GM12874 (cell line): ENCODE measurements around the gene ARSI.

Source experiments
- TF ChIP-seq, protein P1 (sequence below): IDR thresholded peaks from 2 replicates; pipeline ENCODE4 v1.5.1; 2011; ENCODE audit warnings: low read depth, mild to moderate bottlenecking, control low read depth, low read length, moderate library complexity; ENCODE audit not compliant: insufficient read depth

The ARSI gene

GRCh38 chr5:150291388-150292385, 11.0 kb downstream of the ARSI start:
- TF ChIP-seq, protein P1, sequence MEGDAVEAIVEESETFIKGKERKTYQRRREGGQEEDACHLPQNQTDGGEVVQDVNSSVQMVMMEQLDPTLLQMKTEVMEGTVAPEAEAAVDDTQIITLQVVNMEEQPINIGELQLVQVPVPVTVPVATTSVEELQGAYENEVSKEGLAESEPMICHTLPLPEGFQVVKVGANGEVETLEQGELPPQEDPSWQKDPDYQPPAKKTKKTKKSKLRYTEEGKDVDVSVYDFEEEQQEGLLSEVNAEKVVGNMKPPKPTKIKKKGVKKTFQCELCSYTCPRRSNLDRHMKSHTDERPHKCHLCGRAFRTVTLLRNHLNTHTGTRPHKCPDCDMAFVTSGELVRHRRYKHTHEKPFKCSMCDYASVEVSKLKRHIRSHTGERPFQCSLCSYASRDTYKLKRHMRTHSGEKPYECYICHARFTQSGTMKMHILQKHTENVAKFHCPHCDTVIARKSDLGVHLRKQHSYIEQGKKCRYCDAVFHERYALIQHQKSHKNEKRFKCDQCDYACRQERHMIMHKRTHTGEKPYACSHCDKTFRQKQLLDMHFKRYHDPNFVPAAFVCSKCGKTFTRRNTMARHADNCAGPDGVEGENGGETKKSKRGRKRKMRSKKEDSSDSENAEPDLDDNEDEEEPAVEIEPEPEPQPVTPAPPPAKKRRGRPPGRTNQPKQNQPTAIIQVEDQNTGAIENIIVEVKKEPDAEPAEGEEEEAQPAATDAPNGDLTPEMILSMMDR, result no peak

DNA sequence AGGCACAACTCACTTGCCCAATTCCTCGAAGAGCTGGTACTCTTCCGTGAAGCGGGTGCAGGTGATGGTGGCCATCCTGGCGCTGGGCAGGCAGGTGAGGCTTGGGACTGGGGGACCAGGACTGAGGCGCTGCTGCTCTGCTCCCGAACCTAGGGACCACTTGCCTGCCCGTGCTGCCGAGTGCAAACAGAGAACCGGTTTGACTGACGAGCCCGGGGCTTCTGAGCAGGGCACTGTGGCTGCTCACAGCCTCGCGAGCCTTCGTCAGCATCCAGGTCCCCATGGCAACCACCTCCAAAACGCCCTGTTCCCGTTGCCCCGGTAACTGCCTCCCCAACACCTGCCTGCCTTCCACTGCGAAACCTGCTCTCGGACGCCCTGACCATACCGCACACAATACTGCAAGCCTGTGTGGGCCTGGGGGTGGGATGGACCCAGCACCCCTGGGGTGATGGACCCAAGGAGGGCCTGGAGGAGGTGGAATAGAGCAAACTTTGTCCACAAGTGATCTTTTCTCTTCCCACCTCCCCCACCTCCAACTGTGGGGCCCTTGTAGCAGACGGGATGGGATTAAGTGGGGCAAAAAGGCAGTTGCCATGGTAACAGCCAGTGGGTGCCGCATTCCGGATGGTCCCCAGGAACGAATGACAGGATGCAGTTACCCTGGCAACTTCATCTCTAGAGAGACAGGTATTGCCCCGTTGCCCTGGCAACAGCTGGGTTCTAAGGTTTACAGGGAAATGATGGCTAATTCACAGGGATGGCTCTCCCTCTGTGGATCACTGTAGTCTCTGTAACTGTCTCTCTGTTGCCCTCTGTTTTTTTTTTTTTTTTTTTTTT, 12.9 kb downstream of the ARSI start, which contains the start of gene CAMK2A:
Gene CAMK2A (minus strand): TSS at position 223 of the 840 bp plus-strand sequence. CDS start 148 bp downstream, at position 75.
- TF ChIP-seq, protein P1, result no peak

GRCh38 chr5:150288791-150289190, 13.9 kb downstream of the ARSI start:
- TF ChIP-seq, protein P1, result no peak

DNA sequence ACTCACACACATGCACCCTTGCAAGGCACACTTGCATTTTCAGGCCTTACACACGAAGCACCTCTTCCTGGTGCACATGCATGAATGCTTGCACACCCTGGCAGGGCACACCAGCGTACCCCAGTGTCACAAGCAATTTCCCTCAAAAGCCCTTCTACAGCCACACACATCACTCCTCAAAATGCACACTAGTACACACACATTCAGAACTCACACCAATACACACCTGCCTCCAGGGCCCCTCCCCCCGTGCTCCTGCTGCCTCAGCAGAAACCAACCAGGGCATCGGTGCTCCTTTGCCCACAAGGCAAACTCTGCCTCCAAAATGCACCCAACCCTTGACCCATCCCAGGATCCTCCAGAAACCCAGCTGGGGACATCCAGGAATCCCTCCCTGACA, 14.3 kb downstream of the ARSI start:
- TF ChIP-seq, protein P1, result no peak

GRCh38 chr5:150286820-150287219, 15.9 kb downstream of the ARSI start:
- TF ChIP-seq, protein P1, result peak; percentile 46

GRCh38 chr5:150285114-150285513, 17.6 kb downstream of the ARSI start:
- TF ChIP-seq, protein P1, result no peak

DNA sequence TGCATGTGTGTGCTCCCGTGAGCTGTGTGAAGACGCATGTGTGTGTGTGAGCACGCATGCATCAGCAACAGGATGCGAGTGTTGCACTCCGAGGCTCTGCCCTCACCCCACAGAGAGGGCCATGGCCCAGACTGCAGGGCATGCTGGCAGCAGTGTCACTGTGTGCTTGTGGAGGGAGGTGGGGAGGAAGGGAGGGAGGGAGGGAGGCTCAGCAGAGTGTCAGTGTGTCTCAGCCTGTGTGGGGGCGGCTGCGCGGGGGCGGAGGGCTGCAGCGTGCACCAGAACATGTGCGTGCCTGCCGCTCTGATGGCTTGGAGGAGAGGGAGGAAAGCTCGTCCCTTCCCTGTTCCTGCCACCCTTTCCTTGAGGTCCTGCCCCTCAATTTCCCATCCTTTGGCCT, 18.4 kb downstream of the ARSI start:
- TF ChIP-seq, protein P1, result no peak
